Ovary (tissue), 3 donors: ENCODE measurements around the gene ANXA5.

ENCODE experiments used
- POLR2A ChIP-seq: fragments of 450-650 bp; IDR thresholded peaks from one replicate; pipeline ENCODE4 v1.6.1; 2017; ENCODE audit warnings: antibody characterized with exemption, mild to moderate bottlenecking, moderate library complexity
- TF ChIP-seq, protein P1 (sequence below), 3 donors: fragments of 450-650 bp in 2 of 3; fragments of 200-600 bp in 1 of 3; IDR thresholded peaks; one replicate each; pipeline versions ENCODE4 v1.5.1 to v1.8.0; 2016 to 2022; ENCODE audit warnings: antibody characterized with exemption in 3 of 3, mild to moderate bottlenecking in 1 of 3
- donor health status: DM: no; HTN: no; CAD: no.

DNA sequence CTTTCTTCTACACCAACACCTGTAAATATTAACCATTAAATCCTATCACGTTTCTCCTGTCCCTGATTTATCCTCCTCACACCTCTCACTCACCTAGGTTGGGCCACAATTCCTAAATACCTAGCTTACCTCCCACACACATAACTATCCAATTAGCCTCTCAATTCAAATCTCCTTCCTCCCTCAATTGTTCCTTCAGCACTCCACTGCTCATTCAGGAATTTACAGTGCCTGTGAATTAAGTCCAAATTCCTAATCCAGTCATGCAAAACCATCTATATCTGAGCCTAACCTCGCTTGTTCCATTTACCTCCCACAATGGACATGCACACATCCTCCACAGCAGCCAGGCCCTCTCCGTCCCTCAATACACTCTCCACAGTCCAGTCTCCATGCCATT lies 17.5 kb downstream of the ANXA5 start:
- TF ChIP-seq, protein P1, sequence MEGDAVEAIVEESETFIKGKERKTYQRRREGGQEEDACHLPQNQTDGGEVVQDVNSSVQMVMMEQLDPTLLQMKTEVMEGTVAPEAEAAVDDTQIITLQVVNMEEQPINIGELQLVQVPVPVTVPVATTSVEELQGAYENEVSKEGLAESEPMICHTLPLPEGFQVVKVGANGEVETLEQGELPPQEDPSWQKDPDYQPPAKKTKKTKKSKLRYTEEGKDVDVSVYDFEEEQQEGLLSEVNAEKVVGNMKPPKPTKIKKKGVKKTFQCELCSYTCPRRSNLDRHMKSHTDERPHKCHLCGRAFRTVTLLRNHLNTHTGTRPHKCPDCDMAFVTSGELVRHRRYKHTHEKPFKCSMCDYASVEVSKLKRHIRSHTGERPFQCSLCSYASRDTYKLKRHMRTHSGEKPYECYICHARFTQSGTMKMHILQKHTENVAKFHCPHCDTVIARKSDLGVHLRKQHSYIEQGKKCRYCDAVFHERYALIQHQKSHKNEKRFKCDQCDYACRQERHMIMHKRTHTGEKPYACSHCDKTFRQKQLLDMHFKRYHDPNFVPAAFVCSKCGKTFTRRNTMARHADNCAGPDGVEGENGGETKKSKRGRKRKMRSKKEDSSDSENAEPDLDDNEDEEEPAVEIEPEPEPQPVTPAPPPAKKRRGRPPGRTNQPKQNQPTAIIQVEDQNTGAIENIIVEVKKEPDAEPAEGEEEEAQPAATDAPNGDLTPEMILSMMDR (IDR thresholded peaks at IDR 0.05), result no peak
- TF ChIP-seq POLR2A, result no peak
